OCI-LY7 (cell line): Measurements from ENCODE around the gene PPA2.

Experiments used
- EZH2phosphoT487 ChIP-seq: fragments of 200-600 bp; sonication (generic); IDR thresholded peaks from 2 replicates; pipeline ENCODE4 v1.6.1; 2018; ENCODE audit warnings: low read depth, borderline replicate concordance, mild to moderate bottlenecking, mixed run types, antibody characterized with exemption, low read length, moderate library complexity, mixed read lengths
- TF ChIP-seq, protein P1 (sequence below): fragments of 200-600 bp; sonication (generic); conservative IDR thresholded peaks from 2 replicates; pipeline ENCODE4 v1.5.1; 2014; ENCODE audit warnings: mild to moderate bottlenecking, antibody characterized with exemption, low read length, moderate library complexity, mixed read lengths

DNA sequence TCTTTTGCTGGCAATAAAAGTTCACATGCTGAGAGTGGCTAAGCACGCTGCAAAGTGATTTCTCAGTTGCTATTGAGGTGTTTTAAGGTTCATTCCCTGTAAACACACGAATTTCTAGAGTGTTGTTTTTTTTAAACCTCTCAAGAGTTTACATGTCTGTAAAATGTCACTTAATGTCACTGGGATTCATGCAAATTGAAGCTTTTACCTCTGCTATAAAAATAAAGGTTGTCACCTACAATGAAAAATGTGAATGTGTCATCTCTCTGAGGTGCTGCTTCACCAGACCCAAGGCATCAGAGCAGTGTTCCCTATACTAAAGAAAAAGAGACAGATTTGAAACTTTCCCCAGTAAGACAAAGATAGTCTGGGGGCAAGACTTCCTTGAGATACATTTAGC, 127.0 kb downstream of the PPA2 start:
- TF ChIP-seq, protein P1, sequence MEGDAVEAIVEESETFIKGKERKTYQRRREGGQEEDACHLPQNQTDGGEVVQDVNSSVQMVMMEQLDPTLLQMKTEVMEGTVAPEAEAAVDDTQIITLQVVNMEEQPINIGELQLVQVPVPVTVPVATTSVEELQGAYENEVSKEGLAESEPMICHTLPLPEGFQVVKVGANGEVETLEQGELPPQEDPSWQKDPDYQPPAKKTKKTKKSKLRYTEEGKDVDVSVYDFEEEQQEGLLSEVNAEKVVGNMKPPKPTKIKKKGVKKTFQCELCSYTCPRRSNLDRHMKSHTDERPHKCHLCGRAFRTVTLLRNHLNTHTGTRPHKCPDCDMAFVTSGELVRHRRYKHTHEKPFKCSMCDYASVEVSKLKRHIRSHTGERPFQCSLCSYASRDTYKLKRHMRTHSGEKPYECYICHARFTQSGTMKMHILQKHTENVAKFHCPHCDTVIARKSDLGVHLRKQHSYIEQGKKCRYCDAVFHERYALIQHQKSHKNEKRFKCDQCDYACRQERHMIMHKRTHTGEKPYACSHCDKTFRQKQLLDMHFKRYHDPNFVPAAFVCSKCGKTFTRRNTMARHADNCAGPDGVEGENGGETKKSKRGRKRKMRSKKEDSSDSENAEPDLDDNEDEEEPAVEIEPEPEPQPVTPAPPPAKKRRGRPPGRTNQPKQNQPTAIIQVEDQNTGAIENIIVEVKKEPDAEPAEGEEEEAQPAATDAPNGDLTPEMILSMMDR = no peak
- no peak for TF ChIP-seq EZH2phosphoT487
